HepG2 (cell line): ENCODE data around the gene ZNF385B. TPM values are rescaled to one million over a fixed set of nuclear protein-coding genes. Genes with fewer than 3 reads are reported as not detected.

Experiments
- ATAC-seq: fragments of 200-7000 bp; cut with Tn5 transposase; 3 replicates; pipeline ENCODE4 v1.9.1; 2020; ENCODE audit warnings: mild to moderate bottlenecking, moderate library complexity
- BruUV-seq: library from RNA; stranded (reverse); fragments of 400-500 nt; replicated peaks from 2 replicates; lab custom pipeline; 2021; lab: Mats Ljungman, UMichigan
- CTCF ChIA-PET: fragments of 300-600 bp; formaldehyde crosslinking; extraction: SDS; loops from one replicate; lab custom pipeline; 2021; ENCODE audit warnings: low total read pairs, inconsistent platforms, low intra/inter-chr PET ratio; lab: Yijun Ruan, JAX
- POLR2A ChIA-PET: fragments of 350-600 bp; sonication (Branson Sonifier 250); formaldehyde crosslinking; loops from one replicate; lab custom pipeline; 2020; ENCODE audit warnings: antibody characterized with exemption, inconsistent platforms; lab: Yijun Ruan, JAX
- DNase-seq: peaks from one replicate; pipeline ENCODE4 v3.0.0-alpha.2; 2015; ENCODE audit warnings: low spot score
- FAIRE-seq: peaks from 3 replicates; lab custom pipeline; 2011; peaks lifted over from hg19 to GRCh38; lab: Jason Lieb, UNC
- H2AFZ ChIP-seq: one replicate; pipeline ENCODE4 v1.6.1; 2011; ENCODE audit warnings: low read length, inconsistent platforms
- H3K27ac ChIP-seq: fragments of 300-600 bp; 3 replicates; pipeline ENCODE4 v1.8.0; 2011; ENCODE audit warnings: mixed run types, mild to moderate bottlenecking, mixed read lengths, low read length, inconsistent platforms; ENCODE audit not compliant: insufficient read depth; ENCODE audit errors: extremely low read length
- H3K27me3 ChIP-seq, 2 experiments: fragments of 200-600 bp in 1 of 2; 2 replicates in 1 of 2; 3 replicates in 1 of 2; pipeline versions ENCODE4 v1.6.0 to v1.8.0; 2011; ENCODE audit warnings: low read length in 2 of 2, mild to moderate bottlenecking in 2 of 2, moderate library complexity in 2 of 2, inconsistent platforms in 1 of 2; ENCODE audit not compliant: insufficient read depth in 2 of 2, control insufficient read depth in 1 of 2
- H3K36me3 ChIP-seq, 2 experiments: fragments of 200-600 bp in 1 of 2; replicated peaks in 1 of 2; 2 replicates in 1 of 2; 3 replicates in 1 of 2; pipeline versions ENCODE4 v1.5.1 to v1.8.0; 2011; ENCODE audit warnings: low read length in 2 of 2, inconsistent platforms in 1 of 2; ENCODE audit not compliant: insufficient read depth in 2 of 2, control insufficient read depth in 1 of 2
- H3K4me1 ChIP-seq: 2 replicates; pipeline ENCODE4 v1.5.1; 2012; ENCODE audit warnings: low read length, inconsistent platforms; ENCODE audit not compliant: insufficient read depth
- H3K4me2 ChIP-seq: 2 replicates; pipeline ENCODE4 v1.6.0; 2011; ENCODE audit warnings: low read depth, low read length, inconsistent platforms
- H3K4me3 ChIP-seq, 3 experiments: fragments of 200-600 bp in 1 of 3; sonication (generic), shearing (Covaris generic) in 1 of 3; replicated peaks in 1 of 3; 2 replicates each; pipeline ENCODE4 v1.5.1; 2011 to 2016; ENCODE audit warnings: low read length in 3 of 3, inconsistent platforms in 2 of 3, low read depth in 2 of 3, mild to moderate bottlenecking in 2 of 3, control low read depth in 1 of 3, mixed read lengths in 1 of 3; ENCODE audit not compliant: insufficient read depth in 1 of 3
- H3K79me2 ChIP-seq: one replicate; pipeline ENCODE4 v1.6.1; 2011; ENCODE audit warnings: low read length, inconsistent platforms; ENCODE audit not compliant: insufficient read depth
- H3K9ac ChIP-seq: 2 replicates; pipeline ENCODE4 v1.6.0; 2011; ENCODE audit warnings: mild to moderate bottlenecking, low read depth, low read length, inconsistent platforms; ENCODE audit not compliant: insufficient read depth
- H3K9me3 ChIP-seq: 2 replicates; pipeline ENCODE4 v1.5.1; 2012; ENCODE audit warnings: mild to moderate bottlenecking, low read length
- H4K20me1 ChIP-seq: 2 replicates; pipeline ENCODE4 v1.6.0; 2011; ENCODE audit warnings: inconsistent platforms, mild to moderate bottlenecking, low read length, moderate library complexity; ENCODE audit not compliant: insufficient read depth
- AFF4 ChIP-seq: sonication (generic); formaldehyde crosslinking; IDR thresholded peaks from 2 replicates; pipeline ENCODE4 v1.4.0; 2020; ENCODE audit warnings: missing genetic modification reagents
- GATA4 ChIP-seq: sonication (generic); IDR thresholded peaks from 2 replicates; pipeline ENCODE4 v1.6.1; 2016; ENCODE audit warnings: antibody characterized with exemption, low read depth, borderline replicate concordance
- SIN3B ChIP-seq: fragments of 150-350 bp; IDR thresholded peaks from 2 replicates; pipeline ENCODE4 v1.6.1; 2014; ENCODE audit warnings: low read length
- SNAPC4 ChIP-seq: sonication (generic); formaldehyde crosslinking; IDR thresholded peaks from 2 replicates; pipeline ENCODE4 v1.4.0; 2020; ENCODE audit warnings: mild to moderate bottlenecking, missing genetic modification reagents
- ZC3H13 ChIP-seq: sonication (generic); formaldehyde crosslinking; IDR thresholded peaks from 2 replicates; pipeline ENCODE4 v1.8.1; 2023; ENCODE audit warnings: mild to moderate bottlenecking, missing genetic modification reagents, moderate library complexity
- ZNF275 ChIP-seq: sonication (generic); formaldehyde crosslinking; IDR thresholded peaks from 2 replicates; pipeline ENCODE4 v1.8.0; 2022; ENCODE audit warnings: missing genetic modification reagents, mild to moderate bottlenecking, inconsistent platforms, borderline replicate concordance
- ZNF556 ChIP-seq: sonication (generic); formaldehyde crosslinking; IDR thresholded peaks from 2 replicates; pipeline ENCODE4 v1.4.0; 2020; ENCODE audit warnings: mild to moderate bottlenecking, missing genetic modification reagents, borderline replicate concordance
- ZNF713 ChIP-seq: sonication (generic); formaldehyde crosslinking; IDR thresholded peaks from 2 replicates; pipeline ENCODE4 v1.4.0; 2020; ENCODE audit warnings: mild to moderate bottlenecking, missing genetic modification reagents
- ZNF841 ChIP-seq: sonication (generic); formaldehyde crosslinking; IDR thresholded peaks from 2 replicates; pipeline ENCODE4 v1.8.1; 2023; ENCODE audit warnings: missing genetic modification reagents, borderline replicate concordance
- WGBS: methylation state at CpG from one replicate; pipeline ENCODE4 v1.1.6; 2017; ENCODE audit warnings: low lambda C conversion rate; 5-methylcytosine and 5-hydroxymethylcytosine counted together
- in situ Hi-C: cut with HindIII; loops from 2 replicates; pipeline ENCODE4 v1.10.0; 2017; ENCODE audit warnings: low pct_unique_long_range_greater_than_20kb; ENCODE audit not compliant: extremely low pct_ligation_motif_present
- intact Hi-C: fragments of 100-400 bp; cut with micrococcal nuclease; formaldehyde crosslinking; loops from one replicate; pipeline ENCODE4 v1.10.0; 2022; ENCODE audit not compliant: unreplicated experiment
- polyA plus RNA-seq, 8 experiments: library from polyadenylated mRNA; depleted of rRNA in 3 of 8; stranded (reverse) in 7 of 8; unstranded in 1 of 8; fragments of >200 nt; fragmentation: Illumina TruSeq in 4 of 8; extraction: Trizol in 4 of 8; gene quantifications; 2 replicates each; pipeline versions ENCODE4 v1.2.1 to v1.2.3, GENCODE V29; 2011 to 2016; ENCODE audit warnings: low read depth in 4 of 8, missing spikeins in 1 of 8, mixed read lengths in 1 of 8; ENCODE audit not compliant: insufficient read depth in 1 of 8
- total RNA-seq, 5 experiments: library from RNA; depleted of rRNA; stranded (reverse); fragments of >200 nt; fragmentation: Illumina TruSeq; extraction: Trizol; gene quantifications; 2 replicates each; pipeline ENCODE4 v1.2.3, GENCODE V29; 2016; ENCODE audit warnings: low read depth in 1 of 5

The ZNF385B gene
- total and polyA plus RNA-seq, 2 of the 13 experiments (the other 11 are each of a cell fraction or from before 2014, with no cell fraction given) = 3.3 to 6.7 TPM

GRCh38 chr2:179646862-179647587, 214.4 kb downstream of the ZNF385B start:
- Histone ChIP-seq H4K20me1 (no peaks in the 10 kb centered on the region), H3K9ac (no peak overlapping the region), H2AFZ (no peak overlapping the region), H3K27me3 (no peaks in the 10 kb centered on the region), H3K36me3 (no peaks in the 10 kb centered on the region), H3K79me2 (no peaks in the 10 kb centered on the region), H3K4me2 (no peak overlapping the region)
- no TSS peak for BruUV-seq
- intact Hi-C loops = loop anchor here (10.0 kb wide), 1 partner anchor 202 kb away; no protein-coding TSS in a partner anchor
- WGBS = 47% methylated on average over 3 of the region's 3 CpGs
- no peak for TF ChIP-seq SNAPC4
- no peak for TF ChIP-seq AFF4 (CRISPR knock-in tag)
- TF ChIP-seq ZNF275 (CRISPR knock-in tag) = no peak
- TF ChIP-seq ZNF713 (CRISPR knock-in tag) = no peak
- TF ChIP-seq ZNF841 (CRISPR knock-in tag) = no peak
- TF ChIP-seq ZNF556 (CRISPR knock-in tag) = no peak
- no peak for TF ChIP-seq SIN3B
- TF ChIP-seq ZC3H13 = no peak
- TF ChIP-seq GATA4 = no peak
- TF ChIP-seq, all 625 proteins: peak for 0
- Histone ChIP-seq H3K4me1 (peaks cover 7% of the 10 kb centered on the region; the same call in 1 of the 2 replicates), H3K27ac (no peak overlapping the region), H3K9me3 (no peaks in the 10 kb centered on the region), H3K4me3 (no peak overlapping the region)
- in situ Hi-C loops = no loop called here
- no peak for DNase-seq
- ChIA-PET POLR2A (no interaction called here), CTCF (no interaction called here)
- no peak for ATAC-seq
- FAIRE-seq = no peak
